ENCODE measurements around the gene HAUS7.

HAUS7 gene

DNA sequence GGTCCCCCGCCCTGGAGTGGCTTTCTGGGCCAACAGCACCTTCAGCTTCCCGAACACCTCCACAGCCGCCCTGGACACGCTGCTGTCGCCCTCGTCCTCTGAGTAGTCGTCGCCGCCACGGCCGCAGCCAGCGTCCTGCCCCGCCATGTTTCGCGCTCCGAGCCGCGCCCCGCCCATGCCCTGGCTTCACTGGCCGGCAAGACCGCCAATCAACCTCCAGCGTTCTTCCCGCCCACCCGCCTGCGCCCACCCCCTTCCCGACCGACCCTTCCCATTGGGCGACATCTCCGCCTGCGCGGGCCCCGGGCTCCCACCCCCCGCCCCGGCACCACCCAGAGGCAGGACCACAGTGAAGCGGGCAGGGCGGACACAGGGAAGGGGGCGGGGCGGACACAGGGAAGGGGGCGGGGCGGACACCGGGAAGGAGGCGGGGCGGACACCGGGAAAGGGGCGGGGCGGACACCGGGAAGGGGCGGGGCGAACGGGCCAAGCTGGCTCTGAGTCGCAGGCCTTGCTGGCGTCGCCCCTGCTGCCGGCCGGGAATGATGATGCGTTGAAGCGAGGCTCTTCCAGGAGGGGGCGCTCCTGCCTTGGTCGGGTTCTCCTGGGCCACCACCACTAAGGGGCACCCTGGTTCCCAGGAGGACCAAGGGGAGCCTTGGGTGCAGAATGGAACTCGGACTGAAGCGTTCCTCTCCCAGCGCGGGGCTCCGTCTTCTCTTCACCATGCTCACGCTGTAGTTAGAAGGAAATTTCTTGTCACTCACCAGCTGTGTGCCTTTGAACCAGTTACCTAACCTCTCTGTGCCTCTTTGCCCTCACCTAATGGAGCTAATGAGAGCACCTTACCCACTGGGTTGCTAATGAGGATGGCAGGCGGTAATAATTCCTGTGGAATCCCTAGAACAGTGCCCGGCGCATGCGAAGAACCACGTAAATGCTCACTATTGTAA, at the start of gene HAUS7:
HAUS7 (minus strand) TSS at position 166 of the 953 bp plus-strand sequence; CDS start at position 147, 19 bp downstream.
- peak; percentile 88 for DNase-seq (ENCODE audit: low spot score)

DNA sequence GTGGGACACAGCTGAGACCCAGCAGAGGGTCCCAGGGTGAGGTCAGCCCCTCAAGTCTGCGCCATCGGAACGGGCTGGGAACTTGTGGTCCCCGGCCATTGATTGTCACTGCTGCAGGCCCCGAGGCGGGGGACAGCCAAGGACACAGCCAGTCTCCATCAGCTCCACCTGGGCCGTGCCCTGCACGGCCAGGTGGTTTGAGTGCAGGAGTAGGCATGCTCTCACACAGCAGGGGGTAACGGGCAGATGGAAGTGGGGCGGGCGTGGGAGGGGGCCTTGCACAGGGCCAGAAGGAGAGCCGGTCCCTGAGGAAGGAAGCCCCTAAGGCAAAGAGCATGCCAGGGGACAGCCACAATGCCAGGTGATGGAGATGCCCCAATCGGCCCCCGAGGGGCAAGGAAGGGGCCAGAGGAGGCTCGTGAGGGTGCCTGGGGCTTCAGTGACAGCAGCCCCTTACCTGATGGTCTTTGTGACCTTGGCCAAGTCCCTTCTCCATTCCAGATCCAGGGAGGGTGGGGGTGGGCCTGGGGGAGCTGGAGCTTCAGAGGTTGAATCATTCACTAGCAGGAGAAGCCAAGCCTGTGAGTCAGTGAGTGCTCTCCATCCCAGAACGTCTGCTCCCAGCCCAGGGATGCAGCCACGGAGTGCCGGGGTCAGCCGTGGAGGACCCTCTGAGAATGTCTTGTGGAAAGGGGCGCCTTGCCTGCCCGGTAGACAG, 49.4 kb upstream of the HAUS7 start:
- DNase-seq (ENCODE audit: low spot score), result no peak

DNA sequence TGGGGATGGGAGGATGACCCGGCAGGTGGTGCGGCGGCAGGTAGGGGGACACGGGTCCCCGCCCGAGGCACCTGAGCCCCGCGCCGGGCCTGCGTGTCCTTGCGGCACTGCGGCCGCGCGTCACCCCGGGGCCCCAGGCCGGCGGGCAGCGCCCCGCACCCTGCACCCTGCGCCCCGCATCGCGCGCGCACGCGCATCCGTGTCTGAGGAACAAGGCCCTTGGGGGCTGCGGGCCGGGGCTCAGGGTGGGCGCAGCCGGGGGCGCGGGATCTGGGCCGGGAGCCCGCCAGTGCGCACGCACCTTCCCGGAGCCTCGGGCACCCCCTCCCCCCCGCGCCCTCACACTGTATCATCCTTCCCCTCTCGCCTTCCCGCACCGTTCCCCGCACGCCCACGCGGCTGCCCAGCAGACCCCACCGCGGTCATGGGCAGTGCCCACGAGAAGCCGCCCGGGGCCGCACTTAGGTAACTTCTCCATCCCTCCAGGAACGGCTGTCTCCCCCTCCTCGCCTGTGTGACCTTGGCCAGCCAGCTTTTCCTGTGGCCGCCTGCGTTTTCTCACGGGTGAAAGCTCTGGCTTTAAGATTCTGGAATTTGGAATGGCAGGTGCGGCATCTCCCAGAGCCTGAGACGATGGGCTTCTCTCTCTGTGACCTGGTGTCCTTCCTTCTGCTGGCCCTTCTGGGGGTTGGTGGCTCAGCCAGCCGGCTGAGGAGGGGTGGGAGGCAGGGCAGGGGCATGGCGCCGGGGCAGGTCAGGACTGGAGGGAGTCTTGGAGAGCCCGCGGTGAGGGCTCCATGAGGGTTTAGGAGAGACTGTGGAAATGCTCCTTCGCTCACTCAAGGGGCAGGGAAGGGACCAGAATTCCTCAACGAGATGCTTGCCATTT, 47.8 kb upstream of the HAUS7 start:
- DNase-seq (ENCODE audit: low spot score), result no peak

DNA sequence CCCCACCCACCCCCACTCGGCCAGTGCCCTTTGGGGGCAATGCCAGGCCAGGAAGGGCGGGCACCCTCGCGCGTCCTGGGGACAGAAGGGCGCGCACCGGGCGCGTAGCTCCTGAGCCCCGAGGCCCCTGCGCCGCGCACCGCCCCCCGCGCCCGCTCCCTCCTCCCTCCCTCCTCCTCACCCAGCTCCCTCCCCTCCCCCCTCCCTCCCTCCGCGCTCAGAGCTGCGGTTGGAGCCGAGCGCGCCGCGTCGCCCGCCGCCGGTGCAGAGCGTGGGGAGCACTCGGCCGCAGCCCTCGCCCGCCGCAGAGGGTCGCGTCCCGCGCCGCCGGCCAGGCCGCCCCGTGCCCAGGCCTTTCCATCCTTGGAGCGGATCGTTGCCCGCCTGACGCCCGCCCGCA, 47.0 kb upstream of the HAUS7 start, which contains the start of gene ATP2B3:
ATP2B3 (plus strand) TSS at position 220 of the 400 bp plus-strand sequence. CDS start 18,606 bp downstream, outside the sequence.
- no peak for DNase-seq (ENCODE audit: low spot score)

DNA sequence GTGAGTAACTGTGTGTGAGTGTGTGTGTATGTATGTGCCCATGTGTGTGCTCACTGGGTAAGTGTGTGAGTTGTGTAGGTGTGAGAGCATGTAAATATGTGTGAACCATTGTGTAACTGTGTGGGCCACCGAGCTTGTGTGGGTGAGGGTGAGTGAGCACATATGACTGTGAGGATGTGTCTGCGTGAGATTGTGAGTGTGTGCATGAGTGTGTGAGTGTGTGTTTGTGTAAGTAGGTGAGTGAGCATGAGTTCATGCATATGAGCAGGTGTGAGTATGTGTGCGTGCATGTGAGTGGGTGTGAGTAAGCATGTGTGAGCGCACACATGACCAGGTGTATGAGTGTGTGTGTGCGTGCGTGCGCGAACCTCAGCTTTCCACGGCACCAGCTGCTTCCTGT, 45.7 kb upstream of the HAUS7 start:
- no peak for DNase-seq (ENCODE audit: low spot score)

DNA sequence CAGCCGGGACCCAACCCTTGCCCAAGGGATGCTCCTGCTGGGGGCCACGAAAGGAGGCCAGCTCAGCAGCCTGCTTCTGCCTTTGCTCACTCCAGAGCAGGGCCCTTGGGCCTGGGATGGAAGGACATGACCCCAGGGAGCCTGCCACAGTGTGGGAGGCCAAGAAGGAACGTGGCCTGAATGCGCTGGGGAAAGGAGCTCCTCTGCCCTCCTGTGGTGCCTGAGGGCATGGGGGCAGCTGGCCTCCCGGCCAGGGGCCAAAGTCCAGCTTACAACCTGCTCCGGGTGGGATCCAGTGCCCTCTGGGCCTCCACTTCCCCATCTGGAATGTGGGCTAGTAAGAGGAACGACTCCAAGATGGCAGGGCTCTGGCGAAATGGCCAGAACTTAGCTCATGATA, 45.1 kb upstream of the HAUS7 start:
- no peak for DNase-seq (ENCODE audit: low spot score)

DNA sequence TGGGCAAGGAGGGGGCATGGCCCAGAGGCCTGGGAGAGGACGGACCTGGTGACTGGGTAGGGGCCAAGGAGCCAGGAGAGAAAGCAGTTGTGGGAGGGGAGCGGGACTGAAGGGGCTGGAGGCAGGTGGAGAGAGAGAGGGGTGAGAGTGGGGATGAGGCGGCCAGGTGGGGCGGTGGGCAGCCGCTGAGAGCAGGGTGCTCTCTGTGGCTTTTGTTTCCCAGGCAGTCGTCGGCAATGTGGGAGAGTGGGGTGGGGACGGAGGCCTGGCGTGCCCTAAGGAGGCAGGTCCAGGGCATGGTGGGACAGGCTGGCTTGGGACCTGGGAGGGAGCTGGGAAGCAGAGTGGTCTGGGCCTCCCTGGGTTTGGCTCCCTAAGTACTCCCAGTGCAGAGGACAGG, 43.9 kb upstream of the HAUS7 start:
- DNase-seq (ENCODE audit: low spot score), result no peak

DNA sequence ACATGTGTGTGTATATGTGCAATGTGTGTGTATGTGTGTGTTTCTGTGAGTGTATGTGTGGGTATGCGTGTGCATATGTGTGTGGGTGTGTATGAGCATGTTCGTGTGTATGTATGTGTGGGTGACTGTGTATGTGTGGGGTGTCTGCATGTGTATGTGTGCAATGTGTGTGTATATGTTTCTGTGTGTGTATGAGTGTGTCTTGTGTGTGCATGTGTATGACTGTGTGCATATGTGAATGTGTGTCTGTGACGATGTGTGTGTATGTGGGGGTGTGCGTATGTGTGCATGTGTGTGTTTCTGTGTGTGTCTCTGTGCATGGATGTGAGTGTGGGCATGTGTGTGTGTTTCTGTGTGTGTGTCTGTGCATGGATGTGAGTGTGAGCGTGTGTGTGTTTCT, 42.9 kb upstream of the HAUS7 start:
- no peak for DNase-seq (ENCODE audit: low spot score)

DNA sequence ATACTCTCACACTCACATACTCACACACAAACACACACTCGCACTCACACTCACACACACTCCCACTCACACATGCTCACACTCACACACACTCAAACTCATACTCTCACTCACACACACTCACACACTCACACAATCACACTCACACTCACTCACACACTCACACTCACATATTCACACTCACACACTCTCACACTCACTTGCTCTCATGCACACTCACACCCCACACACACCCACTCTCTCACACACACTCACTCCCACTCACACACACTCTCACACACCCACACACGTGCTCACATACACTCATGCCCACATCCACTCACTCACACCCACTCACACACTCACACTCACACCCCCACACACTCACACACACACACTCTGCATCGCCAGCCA, 42.1 kb upstream of the HAUS7 start:
- no peak for DNase-seq (ENCODE audit: low spot score)

DNA sequence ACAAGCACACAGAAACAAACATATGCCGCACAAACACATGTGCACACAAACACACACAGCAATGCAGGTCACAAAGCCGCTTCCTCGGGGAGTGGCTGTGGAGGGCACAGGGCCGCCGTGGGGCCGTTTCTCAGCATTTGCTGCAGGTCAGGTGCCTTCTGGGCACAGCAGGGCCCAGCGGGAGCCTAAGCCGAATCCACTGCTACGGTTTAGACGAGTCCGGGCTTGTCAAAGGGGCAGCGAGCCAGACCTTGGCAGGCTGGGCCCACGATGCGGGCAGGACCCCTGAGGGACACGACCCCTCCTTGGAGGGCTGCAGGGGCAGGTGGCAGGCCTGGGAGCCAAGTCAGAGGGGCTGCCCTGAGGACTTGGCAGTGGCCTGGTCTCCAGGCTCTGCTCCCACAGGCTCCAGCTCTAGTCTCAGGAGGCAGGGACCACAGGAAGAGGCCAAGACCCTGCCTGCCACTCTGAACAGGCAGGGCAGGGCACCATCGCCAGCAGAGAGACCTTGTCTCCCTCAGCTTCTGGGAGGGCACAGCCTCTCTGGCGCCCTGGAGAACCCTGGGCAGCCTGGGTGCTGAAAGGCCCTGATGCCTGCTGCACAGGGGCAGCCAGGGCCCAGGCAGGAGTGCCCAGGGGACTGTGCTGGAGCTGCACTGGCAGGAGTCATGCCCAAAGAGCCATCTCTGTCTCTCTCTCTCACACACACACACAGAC, 41.6 kb upstream of the HAUS7 start:
- no peak for DNase-seq (ENCODE audit: low spot score)

DNA sequence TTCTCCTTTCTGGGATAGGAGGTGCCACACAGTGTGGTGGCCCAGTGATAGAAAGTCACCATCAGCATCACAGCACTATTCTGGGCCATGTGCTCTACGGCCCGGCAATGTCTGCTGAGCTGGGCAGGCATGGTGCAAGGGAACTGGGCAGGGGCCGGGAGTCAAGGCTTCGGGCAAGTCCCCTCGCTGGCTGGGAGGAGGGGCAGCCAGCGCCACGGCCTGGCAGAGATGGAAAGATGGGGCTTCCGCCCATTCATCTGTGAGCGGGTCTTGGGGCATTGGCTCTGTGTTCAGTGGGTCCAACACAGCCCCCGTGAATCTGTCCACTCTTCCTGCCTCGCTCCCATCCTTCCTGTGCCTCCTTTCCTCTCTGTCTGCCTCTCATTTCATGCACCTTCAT, 40.0 kb upstream of the HAUS7 start:
- DNase-seq (ENCODE audit: low spot score), result no peak

DNA sequence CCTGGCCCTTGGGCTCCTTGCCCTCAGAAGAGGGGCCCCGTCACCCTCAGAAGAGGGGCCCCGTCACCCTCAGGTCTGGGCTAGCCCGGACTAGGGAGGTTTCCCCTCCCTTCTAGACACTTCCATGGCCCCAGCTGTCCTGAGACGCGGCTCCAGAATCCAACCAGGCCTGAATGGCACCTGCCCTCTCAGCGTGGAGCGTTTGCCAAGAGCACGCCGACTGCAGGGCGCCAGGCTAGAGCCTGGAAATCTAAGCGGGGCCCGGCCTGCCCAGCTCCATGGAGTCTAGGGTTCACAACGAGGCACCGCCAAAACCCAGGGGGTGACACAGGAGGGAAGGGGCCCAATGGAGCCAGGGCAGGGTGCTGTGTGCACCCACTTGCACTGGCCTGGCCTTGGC, 39.2 kb upstream of the HAUS7 start:
- no peak for DNase-seq (ENCODE audit: low spot score)

DNA sequence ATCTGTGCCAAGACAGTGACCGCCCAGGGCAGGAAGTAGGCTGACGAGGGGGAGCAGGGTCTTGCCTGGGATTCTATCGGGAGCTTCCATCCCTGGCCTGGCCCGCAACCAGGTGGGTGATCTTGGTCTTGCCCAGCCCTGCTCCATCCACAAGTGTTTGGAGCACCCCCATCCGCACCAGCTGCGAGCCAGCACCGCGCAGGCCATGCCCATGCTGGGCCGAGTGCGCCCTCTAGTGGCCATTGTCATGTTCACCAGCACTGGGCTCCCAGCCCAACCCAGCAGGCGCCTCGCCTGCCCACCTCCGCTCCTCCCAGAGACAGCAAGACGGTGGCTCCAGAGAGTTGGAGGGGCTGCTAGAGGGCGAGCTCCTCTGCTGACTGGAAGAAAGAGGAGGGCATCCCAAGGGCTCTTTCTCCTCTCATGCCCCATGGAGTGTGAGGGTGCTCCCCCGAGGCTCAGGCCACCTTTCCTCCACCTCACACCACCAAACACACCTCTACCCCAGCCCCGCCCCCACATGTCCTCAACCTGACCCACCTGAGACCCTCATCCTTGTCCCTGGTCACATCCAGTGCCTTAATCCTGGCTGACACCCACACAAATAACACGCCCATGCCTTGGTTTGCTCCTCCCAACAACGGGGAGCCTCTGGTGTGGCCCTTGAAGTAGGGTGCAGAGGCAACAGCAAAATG, 37.3 kb upstream of the HAUS7 start:
- peak; percentile 80 for DNase-seq (ENCODE audit: low spot score)

DNA sequence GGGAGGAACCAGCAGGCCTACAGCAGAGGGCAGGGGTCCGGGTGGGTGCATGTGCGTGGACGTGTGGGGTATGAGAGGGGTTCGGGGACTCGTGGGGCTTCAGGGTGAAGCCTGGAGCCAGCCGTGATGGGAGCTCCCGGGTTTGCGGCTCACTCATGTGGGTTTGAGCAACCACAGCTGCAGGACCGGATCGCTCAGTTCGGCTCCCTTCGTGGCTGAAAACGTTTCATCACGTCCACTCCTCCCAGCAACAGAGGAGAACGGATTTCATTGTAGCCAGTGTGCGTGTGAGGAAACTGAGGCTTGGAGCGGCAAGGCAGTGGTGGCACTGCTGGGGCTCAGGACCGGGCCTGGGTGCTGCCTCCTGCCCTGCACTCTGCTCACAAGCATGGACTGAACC, 35.0 kb upstream of the HAUS7 start:
- no peak for DNase-seq (ENCODE audit: low spot score)

DNA sequence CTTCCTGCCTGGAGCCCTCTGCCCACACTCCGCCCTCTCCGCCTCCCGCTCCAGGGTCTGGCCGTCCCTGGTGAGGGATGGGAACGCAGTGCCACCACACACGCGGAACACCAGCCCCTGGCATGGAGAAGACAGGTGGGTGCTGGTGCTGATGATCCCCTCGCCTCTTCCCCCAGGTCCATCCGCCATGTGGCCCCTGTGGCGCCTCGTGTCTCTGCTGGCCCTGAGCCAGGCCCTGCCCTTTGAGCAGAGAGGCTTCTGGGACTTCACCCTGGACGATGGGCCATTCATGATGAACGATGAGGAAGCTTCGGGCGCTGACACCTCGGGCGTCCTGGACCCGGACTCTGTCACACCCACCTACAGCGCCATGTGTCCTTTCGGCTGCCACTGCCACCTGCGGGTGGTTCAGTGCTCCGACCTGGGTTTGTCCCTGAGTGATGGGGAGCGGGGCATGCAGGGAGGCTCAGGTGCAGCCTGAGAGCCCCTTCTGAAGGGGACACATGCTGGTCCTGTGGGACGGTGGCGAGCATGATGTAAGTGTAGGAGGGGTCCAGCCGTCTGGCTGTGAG, 34.2 kb upstream of the HAUS7 start:
- DNase-seq (ENCODE audit: low spot score), result no peak

DNA sequence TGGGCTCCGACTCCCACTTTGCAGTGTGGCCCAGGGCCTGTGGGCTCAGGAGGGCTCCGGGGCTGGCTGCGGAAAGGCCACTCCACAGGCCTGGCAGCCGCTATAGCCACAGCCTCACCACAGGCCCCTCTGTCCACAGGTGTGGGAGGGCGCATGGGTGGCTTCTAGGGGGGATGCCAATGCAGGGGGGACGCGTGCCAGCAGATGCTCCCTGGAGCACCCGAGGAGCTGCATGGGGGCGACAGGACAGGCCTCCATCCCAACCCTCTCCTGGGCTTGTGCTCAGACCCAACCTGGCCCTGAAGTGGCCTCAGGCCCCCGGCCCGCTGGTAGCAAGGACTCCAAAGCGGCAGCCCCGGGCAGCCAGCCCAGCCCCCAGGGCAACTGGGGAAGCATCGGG, 32.4 kb upstream of the HAUS7 start:
- DNase-seq (ENCODE audit: low spot score), result no peak

DNA sequence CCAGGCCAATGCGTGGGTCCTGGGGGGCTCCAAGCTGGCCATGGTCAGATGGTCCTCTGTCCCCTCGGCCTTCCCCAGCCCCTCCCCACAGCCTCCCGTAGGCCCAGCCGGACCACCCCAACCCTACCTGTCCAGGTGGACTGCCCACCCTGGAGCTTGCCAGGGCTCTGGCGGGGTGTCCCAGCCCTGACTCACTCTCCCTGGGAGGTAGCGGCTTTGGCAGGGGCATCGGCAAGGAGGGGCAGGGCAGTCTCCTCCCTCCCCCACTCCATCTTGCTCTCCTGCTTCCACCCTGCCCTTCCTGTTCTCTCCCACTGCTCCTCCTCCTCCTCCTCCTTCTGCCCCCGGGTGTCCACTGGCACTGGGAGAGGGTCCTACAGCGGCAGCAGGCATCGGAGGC, 31.8 kb upstream of the HAUS7 start:
- DNase-seq (ENCODE audit: low spot score), result no peak

DNA sequence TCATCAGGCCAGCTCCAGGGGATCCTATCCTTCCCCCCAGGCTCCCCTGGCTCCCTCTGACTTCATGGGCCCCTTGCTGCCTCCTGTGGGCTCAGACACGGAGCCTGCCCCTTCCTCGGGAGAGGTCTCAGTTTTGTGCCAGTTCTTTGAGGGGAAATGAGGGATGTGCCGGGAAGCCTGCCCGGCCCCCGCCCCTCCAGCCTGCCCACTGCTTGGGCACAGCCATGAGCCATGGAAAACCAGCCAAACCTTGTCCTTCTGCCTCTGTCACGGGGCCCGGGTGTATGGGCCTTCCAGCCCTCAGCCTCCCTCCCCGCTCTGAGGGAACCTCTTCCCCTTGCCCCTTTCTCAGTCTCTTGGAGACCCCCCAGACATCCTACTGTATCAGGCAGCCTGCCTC, 31.2 kb upstream of the HAUS7 start:
- DNase-seq (ENCODE audit: low spot score), result no peak

DNA sequence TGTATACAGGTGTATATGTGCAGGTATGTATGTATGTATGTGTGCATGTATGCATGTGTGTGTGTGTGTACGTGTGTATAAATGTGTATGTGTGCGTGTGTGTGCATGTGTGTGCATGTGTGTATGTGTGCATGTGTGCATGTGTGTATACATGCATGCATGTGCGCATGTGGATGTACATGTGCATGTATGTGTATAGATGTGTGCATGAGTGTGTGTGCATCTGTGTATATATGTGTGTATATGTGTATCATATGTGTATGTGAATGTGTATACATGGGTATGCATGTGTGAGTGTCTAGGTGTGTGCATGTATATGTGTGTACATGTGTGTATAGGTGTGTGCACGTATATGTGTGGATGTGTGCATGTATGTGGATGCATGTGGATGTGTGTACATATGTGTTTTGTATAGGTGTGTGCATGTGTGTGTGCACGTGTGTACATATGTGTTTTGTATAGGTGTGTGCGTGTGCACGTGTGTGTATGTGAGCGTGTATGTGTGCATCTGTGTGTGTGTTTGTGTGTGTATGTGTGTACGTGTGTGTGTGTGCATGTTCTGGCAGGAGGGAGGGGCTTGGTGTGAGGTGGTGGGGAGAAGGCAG, 30.4 kb upstream of the HAUS7 start:
- no peak for DNase-seq (ENCODE audit: low spot score)

DNA sequence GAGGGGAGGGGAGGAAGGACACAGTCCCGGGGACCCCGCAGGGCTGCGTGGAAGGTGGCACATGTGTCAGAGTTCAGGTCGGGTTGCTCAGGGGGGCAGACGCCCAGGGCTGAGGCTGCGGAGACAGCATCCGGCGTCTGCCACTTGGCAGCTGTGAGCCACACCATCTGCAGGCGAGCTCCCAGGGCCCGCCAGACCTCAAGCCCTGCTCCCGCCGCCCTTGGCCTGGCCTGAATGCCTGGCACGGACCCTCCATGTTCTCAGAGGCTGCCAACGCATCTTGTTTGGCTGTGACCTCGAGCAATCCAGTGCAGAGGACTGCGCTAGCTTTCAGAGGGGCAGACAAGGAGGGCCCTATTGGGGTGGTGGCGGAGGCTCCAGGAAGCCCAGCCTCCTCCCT, 29.5 kb upstream of the HAUS7 start:
- no peak for DNase-seq (ENCODE audit: low spot score)
